GM04504 (cell line): ENCODE data around the gene PEAR1.

Source experiments
- DNase-seq: peaks from one replicate; pipeline ENCODE4 v3.0.0-alpha.2; 2012; ENCODE audit warnings: low read depth

The PEAR1 gene

DNA sequence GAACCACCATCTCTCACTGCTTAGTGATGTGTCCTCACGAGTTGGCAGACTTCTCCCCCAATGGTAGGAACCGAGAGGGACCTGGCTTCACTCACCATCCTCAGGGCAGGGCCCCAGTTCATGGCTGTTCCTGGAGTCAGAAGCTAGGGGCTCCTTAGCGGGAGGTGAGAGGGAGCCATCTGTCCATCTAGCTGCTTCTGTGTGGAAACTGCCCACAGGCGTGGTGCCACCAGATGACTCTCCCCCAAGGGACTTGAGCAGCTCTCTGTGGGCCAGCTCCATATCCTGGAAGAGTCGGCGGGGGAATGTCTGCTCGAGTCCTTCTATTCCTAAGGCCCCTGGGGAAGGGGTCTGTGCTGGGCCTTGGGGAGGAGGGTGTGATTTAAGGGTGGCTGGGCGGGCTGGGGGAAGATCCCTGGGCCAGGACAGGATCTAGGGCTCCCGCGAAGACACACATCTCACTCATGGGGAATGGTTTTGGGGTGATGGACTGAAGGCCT, 43.3 kb downstream of the PEAR1 start:
- DNase-seq = no peak

DNA sequence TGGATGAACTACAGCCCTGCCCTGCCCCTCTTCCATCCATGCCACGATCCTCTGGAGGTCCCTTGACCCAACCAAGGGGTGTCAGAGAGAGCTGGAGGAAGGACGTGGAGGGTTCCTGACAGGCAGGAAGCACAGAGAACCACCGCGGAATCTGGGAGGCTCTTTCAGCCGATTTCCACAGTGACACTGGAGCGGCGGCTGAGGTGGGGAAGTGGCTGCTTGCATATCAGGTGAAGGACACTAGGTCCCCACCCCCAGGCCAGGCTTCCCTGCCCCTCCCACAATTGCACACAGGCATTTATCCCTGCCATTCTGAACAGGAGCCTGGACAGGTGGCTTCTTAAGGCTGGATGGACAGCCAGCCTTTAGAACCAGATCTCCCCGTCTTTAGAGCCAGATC, 44.4 kb downstream of the PEAR1 start:
- DNase-seq = no peak

DNA sequence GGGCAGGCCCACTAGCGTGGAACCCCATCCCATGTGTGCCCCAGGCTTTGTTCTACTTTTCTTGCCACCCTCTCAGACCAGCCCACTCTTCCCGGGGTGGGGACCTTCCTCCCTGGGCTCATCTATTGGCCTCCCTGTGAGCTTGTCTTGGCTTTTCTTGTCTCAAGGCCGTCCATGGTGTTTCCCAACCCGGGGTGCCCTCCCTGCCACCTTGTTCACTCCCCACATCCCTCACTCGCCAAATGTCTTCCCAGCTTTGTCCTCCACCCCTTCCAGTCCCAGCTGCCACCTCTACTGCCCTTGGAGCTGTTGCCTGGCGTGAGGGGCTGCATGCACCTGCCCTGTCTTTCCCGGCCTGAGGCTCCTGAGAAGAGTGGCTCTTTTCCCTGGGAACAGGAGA, 45.3 kb downstream of the PEAR1 start:
- DNase-seq = no peak

DNA sequence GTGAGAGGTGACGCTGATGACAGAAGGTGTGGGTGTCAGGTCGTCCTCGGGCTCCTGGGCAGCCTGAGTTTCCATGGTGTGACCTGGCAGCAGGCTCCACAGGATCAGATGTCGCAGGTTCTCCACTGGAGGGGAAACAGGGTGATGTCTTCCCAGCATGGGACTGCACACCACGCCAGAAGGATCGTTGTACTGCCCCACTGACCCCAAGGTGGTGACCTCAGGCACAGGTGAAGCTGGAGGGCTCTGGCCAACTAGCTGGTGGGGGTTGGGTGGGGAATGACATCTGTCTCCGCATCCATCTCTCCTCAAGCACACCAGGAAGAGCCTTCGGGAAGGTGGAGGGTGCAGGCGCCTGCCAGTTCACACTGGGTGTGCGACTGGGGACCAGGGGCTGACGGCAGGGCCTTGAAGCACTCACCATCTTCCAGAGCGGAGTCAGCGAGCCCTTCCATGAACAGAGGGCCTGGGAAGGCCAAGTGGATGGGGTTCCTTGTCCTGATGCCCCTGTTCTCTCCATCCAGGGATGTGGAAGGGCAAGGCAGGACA, 46.3 kb downstream of the PEAR1 start:
- DNase-seq = no peak

GRCh38 chr1:156941675-156942074, 48.2 kb downstream of the PEAR1 start:
- DNase-seq = no peak

DNA sequence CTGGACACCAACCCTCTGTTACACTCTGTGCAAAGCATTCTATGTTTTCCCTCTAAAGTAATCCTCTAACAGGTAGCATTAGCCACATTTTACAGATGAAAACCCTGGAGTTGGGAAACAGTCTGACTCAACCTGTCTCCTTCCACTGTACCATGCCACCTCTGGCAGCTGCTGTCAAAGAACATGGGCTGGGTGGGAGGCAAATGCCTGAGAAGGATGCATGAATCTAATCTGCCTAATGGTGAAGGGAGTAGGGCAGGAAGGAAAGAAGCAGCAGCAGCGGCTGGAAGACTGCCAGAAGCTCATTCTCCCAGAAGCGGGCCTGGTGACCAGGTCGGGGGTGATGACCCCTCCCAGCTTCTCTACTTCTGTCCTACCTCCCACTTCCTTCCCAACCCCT, 48.7 kb downstream of the PEAR1 start:
- DNase-seq = no peak

GRCh38 chr1:156942576-156942975, 49.1 kb downstream of the PEAR1 start:
- no peak for DNase-seq

- DNase-seq = no peak
These were observed 50.2 kb downstream of the PEAR1 start for GRCh38 chr1:156943756-156944155.

GRCh38 chr1:156944268-156944667, 50.8 kb downstream of the PEAR1 start:
- DNase-seq = no peak

DNA sequence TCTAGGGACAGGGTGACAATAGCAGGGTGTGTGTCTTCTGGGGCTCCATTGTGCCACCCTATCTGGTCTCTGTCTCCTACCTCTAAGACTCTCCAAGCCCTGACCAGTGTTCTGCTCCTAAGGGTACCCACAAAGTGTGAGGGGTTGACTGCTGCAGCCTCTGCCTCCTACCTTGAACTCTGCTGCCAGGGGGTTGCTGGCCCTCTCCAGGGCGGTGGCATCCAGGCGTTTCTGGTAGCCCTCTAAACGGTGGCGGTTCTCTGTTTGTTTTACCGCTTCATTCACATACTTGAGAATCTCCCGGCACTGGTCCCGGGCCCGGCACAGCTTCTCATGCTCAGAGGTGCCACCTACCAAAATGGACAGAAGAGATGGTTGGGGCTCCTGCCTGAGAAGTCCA, 51.3 kb downstream of the PEAR1 start:
- DNase-seq = no peak

DNA sequence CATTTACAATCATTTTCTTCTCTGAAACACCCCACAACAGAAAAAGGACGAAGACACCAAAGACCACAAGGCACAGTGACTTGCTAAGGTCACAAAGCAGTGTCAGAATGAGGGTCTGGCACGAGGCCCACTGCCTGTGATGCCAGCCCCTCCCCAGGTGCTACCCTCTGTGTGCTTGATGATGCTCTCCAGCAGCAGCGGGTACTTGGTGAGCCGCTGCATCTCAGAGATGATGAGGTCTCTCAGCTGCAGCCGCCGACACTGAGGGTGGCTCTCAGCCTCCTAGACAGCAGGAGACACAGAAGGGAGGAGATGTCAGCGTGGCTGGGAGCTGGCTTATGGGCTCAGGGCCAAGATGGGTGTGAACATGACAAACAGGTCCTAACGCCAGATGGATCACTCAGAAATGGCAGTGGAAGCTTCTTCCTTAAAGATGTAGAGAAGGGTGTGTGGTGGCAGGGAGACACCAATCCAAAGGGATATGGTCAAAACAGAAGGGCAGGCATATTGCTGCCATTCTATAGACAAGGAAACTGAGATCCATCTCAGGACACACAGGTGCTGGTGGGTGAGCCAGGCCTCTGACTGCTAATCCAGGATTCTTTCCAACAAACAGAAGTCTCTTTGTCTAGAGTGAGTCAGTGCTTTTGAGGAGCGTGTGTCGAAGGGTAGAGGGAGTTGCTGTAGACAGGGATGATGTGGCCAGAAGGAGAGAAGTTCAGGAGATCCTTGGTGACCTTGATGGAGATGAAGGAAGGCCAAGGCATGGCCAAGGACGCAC, 52.6 kb downstream of the PEAR1 start:
- DNase-seq = no peak

- no peak for DNase-seq
These were observed 53.6 kb downstream of the PEAR1 start for GRCh38 chr1:156947127-156947526.

DNA sequence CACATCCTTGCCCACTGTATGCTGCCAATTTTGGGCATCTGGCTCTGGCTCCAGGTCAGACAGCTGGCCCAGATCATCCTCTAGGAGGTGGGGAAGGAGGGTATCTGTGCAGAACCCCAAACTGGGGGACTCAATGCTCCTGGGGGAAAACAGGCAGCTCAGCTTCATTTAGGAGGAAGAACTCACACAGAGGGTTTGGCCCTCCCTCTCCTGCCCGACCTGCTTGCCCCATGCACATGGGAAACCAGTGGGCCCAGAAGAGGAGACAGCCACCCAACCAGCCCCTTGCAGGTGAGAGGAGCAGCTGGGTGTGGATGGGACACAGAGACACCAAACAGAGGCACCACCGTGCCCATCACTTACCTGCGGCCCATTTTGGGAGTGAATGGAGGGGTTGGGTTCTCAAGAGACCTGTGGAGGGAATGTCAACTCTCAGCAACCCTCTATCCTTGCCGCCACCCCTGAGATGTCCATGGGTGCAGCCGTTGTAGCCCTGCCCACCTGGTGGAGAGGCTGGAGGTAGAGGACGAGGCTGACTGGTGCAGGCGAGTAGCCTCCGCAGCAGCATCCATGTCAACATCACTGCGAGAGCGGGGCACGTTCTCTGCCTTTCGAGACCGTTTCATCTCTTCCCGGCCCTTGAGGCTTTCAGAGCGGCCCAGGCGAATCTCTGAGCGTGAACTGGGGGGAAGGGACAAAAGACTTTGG, 54.5 kb downstream of the PEAR1 start:
- DNase-seq = no peak

DNA sequence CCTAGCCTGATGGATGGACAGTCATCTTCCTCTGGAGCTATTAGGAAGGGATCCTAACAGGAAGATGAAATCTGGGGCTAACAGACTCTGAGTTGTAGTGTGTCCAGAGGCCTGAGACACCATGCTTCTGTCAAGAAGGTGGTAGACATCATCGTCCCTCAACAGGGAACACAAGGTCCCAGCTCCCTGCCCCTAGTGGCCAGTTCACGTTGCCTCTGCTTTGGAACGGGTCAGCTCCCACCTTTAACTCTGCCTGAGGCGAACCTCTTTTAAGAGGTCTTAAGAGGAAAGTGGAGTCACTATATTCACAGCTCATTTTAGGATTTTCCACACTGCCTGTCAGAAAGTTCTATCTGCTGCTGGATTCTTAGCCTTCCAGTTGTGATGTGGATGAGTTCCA, 55.2 kb downstream of the PEAR1 start:
- DNase-seq = no peak

DNA sequence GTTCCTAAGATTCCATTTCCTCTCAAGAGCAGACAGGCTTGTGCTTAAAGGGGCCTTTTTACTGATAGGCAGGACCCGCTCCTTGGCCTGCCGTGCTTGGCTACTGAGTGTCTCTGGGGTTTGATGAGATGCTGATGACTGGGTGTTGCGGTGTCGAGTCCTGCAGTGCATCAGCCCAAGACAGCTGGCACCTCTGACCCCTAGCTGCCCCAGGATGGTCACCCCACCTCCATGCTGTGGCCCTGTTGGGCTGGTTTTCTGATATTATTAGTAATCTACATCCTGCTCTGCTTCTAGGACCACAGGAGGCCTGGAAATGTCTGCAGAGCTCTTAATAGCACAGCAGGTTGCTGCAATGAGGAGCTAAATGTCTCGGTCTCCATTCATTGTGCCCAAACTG, 55.6 kb downstream of the PEAR1 start:
- no peak for DNase-seq

DNA sequence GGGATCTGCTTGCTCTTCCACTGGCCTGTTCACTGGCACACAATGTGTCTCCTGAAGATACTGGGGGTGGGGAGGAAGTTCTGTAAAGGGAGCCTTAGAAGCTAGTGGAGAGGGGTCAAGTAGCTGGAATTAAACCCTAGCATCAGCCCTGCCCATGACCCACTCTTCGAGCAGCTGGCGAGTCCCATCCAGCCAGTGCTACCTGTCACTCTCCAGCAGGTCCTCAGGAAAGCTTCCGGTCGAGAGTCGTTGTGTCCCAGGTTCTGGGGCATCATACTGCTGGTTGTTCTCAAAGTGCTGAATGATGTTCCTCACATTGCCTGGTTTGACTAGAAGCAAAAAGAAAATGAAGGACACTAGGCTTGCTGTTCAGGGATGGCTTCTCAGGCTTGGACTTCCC, 57.9 kb downstream of the PEAR1 start:
- no peak for DNase-seq

GRCh38 chr1:156953571-156953970, 60.1 kb downstream of the PEAR1 start:
- DNase-seq = no peak

DNA sequence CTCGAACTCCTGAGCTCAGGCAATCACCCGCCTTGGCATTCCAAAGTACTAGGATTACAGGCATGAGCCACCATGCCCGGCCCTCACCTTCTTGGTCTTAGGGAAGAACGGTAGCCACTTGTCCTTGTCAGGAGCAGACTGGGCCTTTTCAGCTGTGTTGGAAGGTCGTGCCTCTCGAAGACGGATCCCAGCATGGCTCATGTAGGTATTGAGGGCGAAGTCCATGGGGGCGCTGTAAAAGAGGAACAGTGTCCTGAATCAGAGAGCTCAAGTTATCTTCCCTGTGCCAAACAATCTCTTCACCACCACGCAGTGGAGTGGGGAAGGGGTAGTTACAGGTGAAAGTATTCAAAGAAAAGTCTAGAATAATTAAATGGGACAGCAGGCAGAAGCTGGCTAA, 62.8 kb downstream of the PEAR1 start:
- DNase-seq = no peak

DNA sequence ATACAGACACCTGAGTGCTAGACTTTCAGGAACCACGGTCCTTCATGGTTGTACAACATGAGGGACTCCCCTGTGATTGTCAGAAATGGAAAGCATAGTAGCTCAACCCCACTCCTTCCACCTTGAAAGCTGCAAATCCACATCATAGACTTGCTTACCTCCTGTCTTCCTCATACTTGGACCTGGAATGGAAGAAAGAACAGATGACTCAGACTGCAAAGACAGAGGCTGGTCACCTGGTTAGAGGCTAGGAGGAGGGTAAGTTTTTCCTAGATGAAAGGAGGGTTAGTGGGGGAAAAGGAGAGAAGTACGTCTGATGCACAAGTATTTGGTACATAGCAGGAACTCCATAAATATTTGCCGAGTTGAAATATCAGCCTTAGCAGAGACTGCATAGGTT, 64.1 kb downstream of the PEAR1 start:
- no peak for DNase-seq

DNA sequence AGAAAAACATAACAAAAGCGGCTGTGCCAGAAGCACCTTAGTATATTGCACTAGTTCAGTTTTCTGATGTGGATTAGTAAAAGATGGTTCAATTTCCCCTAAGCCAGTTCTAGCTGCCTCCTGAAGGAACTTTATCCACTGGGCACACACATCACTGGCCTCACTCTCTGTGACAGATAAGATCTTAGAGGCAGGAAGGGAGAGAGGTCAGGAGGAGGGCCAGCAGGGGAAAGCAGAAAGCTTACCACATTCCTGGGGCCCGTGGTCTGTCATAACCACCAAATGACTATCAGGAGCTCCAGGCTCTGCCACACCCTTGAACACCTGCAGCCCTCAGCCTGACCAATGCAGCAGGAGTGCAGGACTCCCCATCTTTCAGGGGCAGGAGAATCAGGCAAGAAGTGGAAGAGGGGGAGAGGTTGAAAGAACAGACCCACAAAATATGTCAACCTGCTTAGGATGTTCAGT, 64.8 kb downstream of the PEAR1 start:
- DNase-seq = no peak

DNA sequence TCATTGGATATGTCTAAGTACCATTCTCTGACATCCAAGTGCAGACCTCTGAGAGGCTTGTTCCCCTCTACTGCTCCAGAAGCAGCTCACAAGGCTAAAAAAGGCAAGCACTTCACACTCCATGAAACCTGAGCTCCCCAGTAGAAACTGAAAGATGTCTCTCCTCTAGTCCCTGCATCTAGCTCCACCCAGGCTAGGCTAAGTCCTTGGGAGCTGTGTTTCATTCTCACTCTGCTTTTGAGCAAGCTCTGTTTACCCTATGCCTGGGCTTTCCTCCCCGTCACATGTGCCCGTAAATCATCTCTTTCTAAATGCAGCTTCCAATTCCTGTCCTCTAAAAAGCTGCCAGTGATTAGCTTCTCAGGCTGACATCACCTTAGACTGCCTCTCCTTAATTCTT, 65.9 kb downstream of the PEAR1 start:
- peak; percentile 32 for DNase-seq

- no peak for DNase-seq
These were observed 66.4 kb downstream of the PEAR1 start for GRCh38 chr1:156959925-156960324.

DNA sequence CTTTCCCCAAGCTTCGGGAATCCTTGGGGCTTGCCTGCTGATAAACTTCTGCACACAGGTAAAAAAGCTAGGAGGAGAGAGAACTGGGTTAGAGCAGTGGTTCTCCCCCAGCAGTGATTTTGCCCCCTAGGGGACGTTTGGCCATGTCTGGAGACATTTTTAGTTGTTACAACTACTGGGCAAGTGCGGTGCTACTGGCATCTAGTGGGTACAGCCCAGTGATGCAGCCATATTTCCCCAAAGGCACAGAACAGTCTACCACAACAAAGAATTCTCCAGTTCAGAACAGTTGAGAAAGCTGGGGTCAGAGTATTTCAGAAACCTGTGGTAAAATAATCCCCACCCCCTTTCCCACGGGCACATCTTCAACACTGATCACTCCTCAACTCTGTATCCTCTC, 68.2 kb downstream of the PEAR1 start:
- no peak for DNase-seq
